ENCODE results near the gene CPSF2.

DNA sequence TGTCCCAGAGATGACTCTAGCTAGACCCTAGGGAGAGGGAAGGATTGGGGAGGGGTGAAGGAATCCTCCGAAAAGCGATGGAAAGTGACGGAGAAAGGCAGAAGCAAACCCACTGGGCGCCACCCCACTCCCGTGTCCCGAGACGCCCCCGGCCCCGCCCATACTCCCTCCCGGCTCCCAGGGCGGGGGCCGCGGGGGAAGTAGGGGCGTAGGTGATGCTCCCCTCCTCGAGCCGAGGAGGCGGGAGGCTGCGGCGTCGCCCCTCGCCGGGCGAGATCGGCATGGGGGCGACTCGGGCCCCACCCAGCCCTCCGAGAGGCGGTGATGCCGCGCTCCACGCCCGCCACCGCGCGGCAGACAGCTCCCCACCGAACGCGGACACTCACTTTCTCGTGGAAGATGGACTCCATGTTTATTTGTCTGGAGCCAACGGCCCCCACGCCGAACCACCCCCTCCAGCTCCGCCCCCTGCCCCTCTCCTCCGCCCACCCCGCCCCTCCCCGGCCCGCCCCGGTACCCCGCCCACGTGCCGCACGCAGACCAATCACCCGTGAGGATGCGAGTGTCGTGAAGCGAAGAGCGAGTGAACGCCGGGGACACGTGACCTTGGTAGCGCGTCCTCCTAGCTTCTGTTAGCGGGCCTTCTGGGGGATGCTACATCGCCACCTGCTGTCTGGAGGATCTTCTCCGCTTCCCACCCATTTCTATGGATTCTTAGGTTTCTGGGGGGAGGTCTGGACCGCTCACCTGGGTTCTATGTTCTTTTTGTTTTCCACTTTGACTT is 15.4 kb upstream of the CPSF2 start, which contains the start of gene ATXN3:
- TF ChIP-seq, protein P1, sequence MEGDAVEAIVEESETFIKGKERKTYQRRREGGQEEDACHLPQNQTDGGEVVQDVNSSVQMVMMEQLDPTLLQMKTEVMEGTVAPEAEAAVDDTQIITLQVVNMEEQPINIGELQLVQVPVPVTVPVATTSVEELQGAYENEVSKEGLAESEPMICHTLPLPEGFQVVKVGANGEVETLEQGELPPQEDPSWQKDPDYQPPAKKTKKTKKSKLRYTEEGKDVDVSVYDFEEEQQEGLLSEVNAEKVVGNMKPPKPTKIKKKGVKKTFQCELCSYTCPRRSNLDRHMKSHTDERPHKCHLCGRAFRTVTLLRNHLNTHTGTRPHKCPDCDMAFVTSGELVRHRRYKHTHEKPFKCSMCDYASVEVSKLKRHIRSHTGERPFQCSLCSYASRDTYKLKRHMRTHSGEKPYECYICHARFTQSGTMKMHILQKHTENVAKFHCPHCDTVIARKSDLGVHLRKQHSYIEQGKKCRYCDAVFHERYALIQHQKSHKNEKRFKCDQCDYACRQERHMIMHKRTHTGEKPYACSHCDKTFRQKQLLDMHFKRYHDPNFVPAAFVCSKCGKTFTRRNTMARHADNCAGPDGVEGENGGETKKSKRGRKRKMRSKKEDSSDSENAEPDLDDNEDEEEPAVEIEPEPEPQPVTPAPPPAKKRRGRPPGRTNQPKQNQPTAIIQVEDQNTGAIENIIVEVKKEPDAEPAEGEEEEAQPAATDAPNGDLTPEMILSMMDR (IDR thresholded peaks at IDR 0.05) = peak; percentile 61 to 84
- TF ChIP-seq POLR2A (IDR thresholded peaks at IDR 0.05) (peak in 1 of 2 donors; percentile 32), POLR2AphosphoS5 (IDR thresholded peaks at IDR 0.05) (no peak), EP300 (IDR thresholded peaks at IDR 0.05) (no peak)
